Natural killer cell (primary cell): ENCODE data around the gene USP6NL. TPM values are rescaled to one million over a fixed set of nuclear protein-coding genes. Genes with fewer than 3 reads are reported as not detected.

Source experiments
- ATAC-seq, 3 donors: fragments of 150-1000 bp in 2 of 3; fragments of 200-7000 bp in 1 of 3; cut with Tn5 transposase; 1 replicate in 1 of 3; 2 replicates in 2 of 3; pipeline ENCODE4 v1.10.0; 2021; ENCODE audit warnings: mild to moderate bottlenecking in 2 of 3, moderate library complexity in 2 of 3
- DNase-seq, 2 donors: peaks; one replicate each; pipeline versions ENCODE4 v3.0.0 to v3.0.0-alpha.2; 2013 to 2021; ENCODE audit warnings: mixed read lengths in 1 of 2
- H3K27ac ChIP-seq: one replicate; pipeline ENCODE4 v1.5.1; 2013; ENCODE audit warnings: mild to moderate bottlenecking, low read length
- H3K27me3 ChIP-seq: one replicate; pipeline ENCODE4 v1.6.1; 2013; ENCODE audit warnings: low read length; ENCODE audit not compliant: control insufficient read depth, insufficient read depth
- H3K36me3 ChIP-seq: one replicate; pipeline ENCODE4 v1.6.1; 2013; ENCODE audit warnings: low read length; ENCODE audit not compliant: control insufficient read depth, insufficient read depth
- H3K4me1 ChIP-seq: one replicate; pipeline ENCODE4 v1.6.1; 2013; ENCODE audit warnings: low read length; ENCODE audit not compliant: control insufficient read depth, insufficient read depth
- H3K4me3 ChIP-seq: one replicate; pipeline ENCODE4 v1.5.1; 2013; ENCODE audit warnings: low read length
- H3K9me3 ChIP-seq: one replicate; pipeline ENCODE4 v1.6.1; 2013; ENCODE audit warnings: low read length; ENCODE audit not compliant: control insufficient read depth, insufficient read depth
- H3K27ac Mint-ChIP-seq, 2 donors: one replicate each; pipeline ENCODE4 v1.8.0; 2022; ENCODE audit warnings: mild to moderate bottlenecking in 2 of 2, mixed read lengths in 2 of 2, moderate library complexity in 1 of 2
- H3K27me3 Mint-ChIP-seq, 2 donors: one replicate each; pipeline ENCODE4 v1.8.0; 2022; ENCODE audit warnings: low read depth in 2 of 2, mixed read lengths in 2 of 2
- H3K36me3 Mint-ChIP-seq: one replicate; pipeline ENCODE4 v1.8.0; 2022; ENCODE audit warnings: mixed read lengths
- H3K4me1 Mint-ChIP-seq, 2 donors: one replicate each; pipeline ENCODE4 v1.8.0; 2022; ENCODE audit warnings: mixed read lengths in 2 of 2
- H3K4me3 Mint-ChIP-seq: one replicate; pipeline ENCODE4 v1.8.0; 2022; ENCODE audit warnings: mild to moderate bottlenecking, moderate library complexity, mixed read lengths
- H3K9me3 Mint-ChIP-seq, 2 donors: one replicate each; pipeline ENCODE4 v1.8.0; 2022; ENCODE audit warnings: mixed read lengths in 2 of 2
- CTCF ChIP-seq: fragments of 200-600 bp; IDR thresholded peaks from one replicate; pipeline ENCODE4 v1.8.0; 2022; ENCODE audit warnings: antibody characterized with exemption
- WGBS: methylation state at CpG from one replicate; pipeline ENCODE4 v1.1.7; 2013; ENCODE audit warnings: missing lambda C conversion rate; ENCODE audit not compliant: insufficient coverage; 5-methylcytosine and 5-hydroxymethylcytosine counted together
- intact Hi-C: fragments of 100-400 bp; cut with micrococcal nuclease; formaldehyde crosslinking; loops from one replicate; pipeline ENCODE4 v1.14.2; 2022
- total RNA-seq, 4 donors: library from RNA; stranded (reverse); fragments of 120-200 nt in 1 of 4; gene quantifications; one replicate each; pipeline versions ENCODE4 v1.2.3 to v1.2.4, GENCODE V29; 2013 to 2022

Gene USP6NL
- total RNA-seq, 3 donors from 2014 or later (not counting 1 experiment from before 2014, with no cell fraction given), result 2.3 to 3.7 (median 2.5) TPM

GRCh38 chr10:11489591-11489990, 121.9 kb downstream of the USP6NL start:
- no peak overlapping the region for H3K4me3 ChIP-seq
- no peaks in the 10 kb centered on the region for H3K4me1 ChIP-seq
- Mint-ChIP-seq H3K9me3 (no peaks in the 10 kb centered on the region), H3K4me3 (no peak overlapping the region), H3K27ac (no peak overlapping the region), H3K36me3 (no peaks in the 10 kb centered on the region), H3K27me3 (no peaks in the 10 kb centered on the region), H3K4me1 (no peaks in the 10 kb centered on the region)
- no peaks in the 10 kb centered on the region for H3K27me3 ChIP-seq
- no peaks in the 10 kb centered on the region for H3K9me3 ChIP-seq
- H3K27ac ChIP-seq, result no peak overlapping the region
- TF ChIP-seq CTCF, result no peak
- ATAC-seq, result no peak
- WGBS, result 89% methylated on average over 2 of the region's 2 CpGs
- intact Hi-C loops, result no loop called here
- no peak for DNase-seq
- H3K36me3 ChIP-seq, result no peaks in the 10 kb centered on the region

DNA sequence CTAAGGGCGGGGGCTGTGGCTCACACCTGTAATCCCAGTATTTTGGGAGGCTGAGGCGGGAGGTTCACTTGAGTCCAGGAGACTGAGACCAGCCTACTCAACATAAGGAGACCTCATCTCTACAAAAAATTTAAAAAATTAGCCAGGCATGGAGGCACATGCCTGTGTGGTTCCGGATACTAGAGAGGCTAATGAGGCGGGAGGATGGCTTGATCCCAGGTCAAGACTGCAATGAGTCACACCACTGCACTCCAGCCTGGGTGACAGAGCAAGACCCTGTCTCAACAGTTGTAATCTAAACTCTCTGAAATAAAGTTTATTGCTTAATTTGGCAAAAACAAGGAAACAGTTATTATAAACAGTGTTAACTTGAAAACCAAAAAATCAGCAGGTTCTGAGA, 123.3 kb downstream of the USP6NL start:
- Histone ChIP-seq H3K27me3 (no peaks in the 10 kb centered on the region), H3K36me3 (no peaks in the 10 kb centered on the region), H3K4me3 (no peak overlapping the region), H3K9me3 (no peaks in the 10 kb centered on the region), H3K4me1 (no peaks in the 10 kb centered on the region), H3K27ac (no peak overlapping the region)
- intact Hi-C loops, result no loop called here
- Mint-ChIP-seq H3K4me1 (no peaks in the 10 kb centered on the region), H3K27me3 (no peaks in the 10 kb centered on the region), H3K27ac (no peak overlapping the region), H3K4me3 (no peak overlapping the region), H3K36me3 (no peaks in the 10 kb centered on the region), H3K9me3 (no peaks in the 10 kb centered on the region)
- 97% methylated on average over 4 of the region's 4 CpGs for WGBS
- no peak for DNase-seq
- ATAC-seq, result no peak
- TF ChIP-seq CTCF, result no peak

DNA sequence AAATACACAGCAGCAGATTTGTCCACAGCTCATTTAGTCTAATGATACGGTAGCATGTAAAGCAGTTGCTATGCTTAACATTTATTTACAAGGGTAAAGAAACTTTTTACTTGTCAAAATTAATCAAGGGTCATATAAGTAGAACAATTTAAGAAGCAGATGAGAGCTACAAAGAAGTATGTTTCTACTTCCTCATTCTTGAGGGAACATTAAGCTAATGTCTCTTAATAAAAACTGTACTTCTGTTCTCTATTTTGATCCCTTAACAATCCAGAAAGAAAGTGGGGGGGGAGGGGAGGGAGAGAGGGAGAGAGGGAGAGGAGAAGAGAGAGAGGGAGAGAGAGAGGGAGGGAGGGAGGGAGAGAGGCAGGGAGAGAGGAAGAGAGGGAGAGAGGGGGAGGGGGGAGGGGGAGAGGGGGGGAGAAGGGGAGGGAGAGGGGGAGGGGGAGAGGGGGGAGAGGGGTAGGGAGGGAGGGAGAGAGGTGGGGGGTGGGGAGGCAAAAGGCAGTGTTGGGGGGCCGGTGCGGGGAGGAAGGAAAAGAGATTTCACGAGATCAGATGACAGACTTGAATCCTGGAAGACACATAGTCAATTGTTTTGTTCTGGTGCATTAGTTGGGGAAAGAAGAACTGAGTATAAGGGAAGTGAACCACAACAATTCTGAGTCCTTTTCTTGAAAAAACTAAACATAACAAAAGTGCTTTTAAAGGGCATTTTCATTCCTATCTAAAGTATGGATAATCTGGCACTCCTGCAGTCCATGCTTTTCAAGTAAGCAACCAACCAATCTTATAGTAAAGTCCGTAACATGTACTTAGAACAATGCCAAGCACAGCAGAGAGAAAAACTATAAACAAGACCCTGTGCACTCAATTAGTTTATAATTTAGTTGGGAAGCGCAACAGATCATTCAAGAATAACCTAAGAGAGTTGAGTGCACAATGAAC, 128.0 kb downstream of the USP6NL start:
- H3K36me3 Mint-ChIP-seq, result no peaks in the 10 kb centered on the region
- no peaks in the 10 kb centered on the region for H3K27me3 ChIP-seq
- H3K36me3 ChIP-seq, result no peaks in the 10 kb centered on the region
- intact Hi-C loops, result no loop called here
- ATAC-seq (no peak), DNase-seq (no peak)
- H3K4me1 Mint-ChIP-seq, result peaks cover 0 to 12% of the 10 kb centered on the region in 2 donors
- WGBS, result 79% methylated on average over 6 of the region's 6 CpGs
- peaks cover 2% of the 10 kb centered on the region for H3K4me1 ChIP-seq
- H3K9me3 Mint-ChIP-seq, result no peaks in the 10 kb centered on the region
- no peaks in the 10 kb centered on the region for H3K9me3 ChIP-seq
- no peaks in the 10 kb centered on the region for H3K27me3 Mint-ChIP-seq
- H3K4me3 ChIP-seq, result no peak overlapping the region
- no peak overlapping the region for H3K4me3 Mint-ChIP-seq
- H3K27ac ChIP-seq, result no peak overlapping the region
- no peak for TF ChIP-seq CTCF
- H3K27ac Mint-ChIP-seq, result no peak overlapping the region
